GM23338 (cell line): ENCODE data around the gene DCBLD1. TPM values are rescaled to one million over a fixed set of nuclear protein-coding genes. Genes with fewer than 3 reads are reported as not detected.

Experiments used
- ATAC-seq: fragments of 200-7000 bp; cut with Tn5 transposase; 3 replicates; pipeline ENCODE4 v1.9.1; 2020
- DNase-seq: peaks from one replicate; pipeline ENCODE4 v3.0.0-alpha.2; 2015; ENCODE audit warnings: low spot score
- H2AFZ ChIP-seq: fragments of 200-600 bp; sonication (generic); 2 replicates; pipeline ENCODE4 v1.8.0; 2016; ENCODE audit warnings: antibody characterized with exemption, mild to moderate bottlenecking, moderate library complexity
- H3F3A ChIP-seq: fragments of 200-600 bp; sonication (generic); replicated peaks from 2 replicates; pipeline ENCODE4 v1.8.0; 2017; ENCODE audit warnings: antibody characterized with exemption, mixed run types, low read depth
- H3K27ac ChIP-seq: fragments of 200-600 bp; sonication (generic); 2 replicates; pipeline ENCODE4 v1.6.1; 2016; ENCODE audit warnings: low read depth
- H3K27me3 ChIP-seq: fragments of 200-600 bp; sonication (generic); 2 replicates; pipeline ENCODE4 v1.8.0; 2016; ENCODE audit warnings: mild to moderate bottlenecking, mixed run types, moderate library complexity; ENCODE audit not compliant: insufficient read depth
- H3K36me3 ChIP-seq: fragments of 200-600 bp; sonication (generic); 2 replicates; pipeline ENCODE4 v1.8.0; 2016; ENCODE audit warnings: mild to moderate bottlenecking; ENCODE audit not compliant: insufficient read depth
- H3K4me1 ChIP-seq: fragments of 200-600 bp; sonication (generic); 2 replicates; pipeline ENCODE4 v1.8.0; 2016; ENCODE audit warnings: mild to moderate bottlenecking, moderate library complexity; ENCODE audit not compliant: insufficient read depth
- H3K4me2 ChIP-seq: fragments of 200-600 bp; sonication (generic); 2 replicates; pipeline ENCODE4 v1.7.1; 2017; ENCODE audit warnings: mixed run types
- H3K4me3 ChIP-seq: fragments of 200-600 bp; sonication (generic); 2 replicates; pipeline ENCODE4 v1.6.1; 2016; ENCODE audit warnings: mixed run types
- H3K79me2 ChIP-seq: fragments of 200-600 bp; sonication (generic); replicated peaks from 2 replicates; pipeline ENCODE4 v1.8.0; 2017; ENCODE audit warnings: mild to moderate bottlenecking; ENCODE audit not compliant: insufficient read depth
- H3K9me2 ChIP-seq: fragments of 200-600 bp; sonication (generic); 2 replicates; pipeline ENCODE4 v1.8.0; 2017; ENCODE audit not compliant: insufficient read depth
- H4K20me1 ChIP-seq: fragments of 200-600 bp; sonication (generic); replicated peaks from 2 replicates; pipeline ENCODE4 v1.8.0; 2017; ENCODE audit warnings: mild to moderate bottlenecking; ENCODE audit not compliant: insufficient read depth
- H3K27ac Mint-ChIP-seq: 2 replicates; pipeline ENCODE4 v1.8.0; 2020; ENCODE audit warnings: inconsistent platforms, mild to moderate bottlenecking, moderate library complexity, mixed read lengths
- H3K27me3 Mint-ChIP-seq: 3 replicates; pipeline ENCODE4 v1.8.0; 2022; ENCODE audit warnings: low read depth, mild to moderate bottlenecking, moderate library complexity, mixed read lengths, inconsistent platforms; ENCODE audit not compliant: insufficient read depth, poor library complexity
- H3K36me3 Mint-ChIP-seq: 3 replicates; pipeline ENCODE4 v1.8.0; 2021; ENCODE audit warnings: low read depth, mild to moderate bottlenecking, inconsistent platforms, moderate library complexity, mixed read lengths
- H3K4me1 Mint-ChIP-seq: 3 replicates; pipeline ENCODE4 v1.8.0; 2020; ENCODE audit warnings: mild to moderate bottlenecking, inconsistent platforms, mixed read lengths
- H3K4me3 Mint-ChIP-seq: 3 replicates; pipeline ENCODE4 v1.8.0; 2021; ENCODE audit warnings: moderate library complexity, mild to moderate bottlenecking, inconsistent platforms, mixed read lengths
- H3K9me3 Mint-ChIP-seq: 3 replicates; pipeline ENCODE4 v1.8.0; 2020; ENCODE audit warnings: moderate library complexity, mild to moderate bottlenecking, inconsistent platforms, mixed read lengths
- CREB1 ChIP-seq: fragments of 250-450 bp; sonication (Bioruptor Pico); IDR thresholded peaks from 2 replicates; pipeline ENCODE4 v1.5.0; 2020; ENCODE audit warnings: low read depth, mild to moderate bottlenecking, moderate library complexity
- EZH2 ChIP-seq: fragments of 200-600 bp; sonication (generic); IDR thresholded peaks from one replicate; pipeline ENCODE4 v1.8.0; 2017; ENCODE audit warnings: antibody characterized with exemption, mild to moderate bottlenecking, low read depth; ENCODE audit not compliant: unreplicated experiment
- EZH2phosphoT487 ChIP-seq: fragments of 200-600 bp; sonication (generic); IDR thresholded peaks from one replicate; pipeline ENCODE4 v1.8.1; 2018; ENCODE audit warnings: antibody characterized with exemption; ENCODE audit not compliant: unreplicated experiment
- STAT1 ChIP-seq: IDR thresholded peaks from one replicate; pipeline ENCODE4 v1.6.1; 2016; ENCODE audit warnings: antibody characterized with exemption; ENCODE audit not compliant: unreplicated experiment
- ZNF331 ChIP-seq: fragments of 250-450 bp; sonication (Bioruptor Pico); IDR thresholded peaks from 2 replicates; pipeline ENCODE4 v1.5.0; 2020; ENCODE audit warnings: low read depth, mild to moderate bottlenecking, moderate library complexity
- polyA plus RNA-seq: library from polyadenylated mRNA; unstranded; fragments of >200 nt; fragmentation: Nextera tagmentation; extraction: Ambion mirVana; gene quantifications from 2 replicates; pipeline ENCODE4 v1.2.1, GENCODE V29; 2016
- total RNA-seq: library from RNA; depleted of rRNA; stranded (reverse); fragments of >200 nt; shearing (Covaris generic); gene quantifications from 2 replicates; pipeline ENCODE4 v1.2.3, GENCODE V29; 2014
- TF ChIP-seq, protein P1 (sequence below), 2 experiments: fragments of 200-600 bp in 1 of 2; sonication (generic) in 1 of 2; conservative IDR thresholded peaks; 2 replicates each; pipeline versions ENCODE4 v1.5.1 to v1.6.1; 2016 to 2017; ENCODE audit warnings: antibody characterized with exemption in 2 of 2, low read depth in 2 of 2, mild to moderate bottlenecking in 2 of 2, moderate library complexity in 1 of 2
- TF ChIP-seq, protein P2 (sequence below): IDR thresholded peaks from one replicate; pipeline ENCODE4 v1.6.1; 2018; ENCODE audit warnings: antibody characterized with exemption; ENCODE audit not compliant: unreplicated experiment

DCBLD1 gene
- total and polyA plus RNA-seq, 2 experiments from 2014 or later, result 4.2 to 7.6 TPM

DNA sequence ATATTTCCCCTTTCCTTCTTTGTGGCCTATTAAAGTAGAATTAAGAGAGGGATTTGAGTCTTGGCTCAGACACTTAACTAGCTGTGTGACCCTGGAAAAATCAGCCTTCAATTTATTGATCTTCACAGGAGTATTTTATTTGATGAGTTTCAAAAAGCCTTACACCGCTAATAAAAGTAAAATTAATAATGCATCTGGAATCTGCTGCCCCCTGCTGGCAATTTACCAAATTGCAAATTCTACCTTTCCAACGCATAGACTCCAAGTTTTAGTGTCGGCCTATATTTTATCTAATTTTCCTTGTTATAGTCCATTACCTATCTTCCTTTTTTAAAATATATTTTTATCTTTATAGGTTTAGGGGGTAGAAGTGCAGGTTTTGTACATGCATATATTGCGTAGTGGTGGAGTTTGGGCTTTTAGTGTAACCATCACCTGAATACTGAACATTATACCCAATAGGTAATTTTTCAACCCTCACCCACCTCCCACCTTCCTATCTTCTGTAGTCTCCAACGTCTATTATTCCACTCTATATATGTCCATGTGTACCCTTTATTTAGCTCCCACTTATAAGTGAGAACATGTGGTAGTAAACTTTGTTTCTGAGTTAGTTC lies 73.5 kb downstream of the DCBLD1 start:
- no peaks in the 10 kb centered on the region for H3K9me3 Mint-ChIP-seq
- Histone ChIP-seq H3K27me3 (no peaks in the 10 kb centered on the region), H3K27ac (no peak overlapping the region), H4K20me1 (no peaks in the 10 kb centered on the region), H3K9me2 (no peaks in the 10 kb centered on the region), H3K4me1 (peaks cover 1% of the 10 kb centered on the region), H3K79me2 (no peaks in the 10 kb centered on the region), H3F3A (no peaks in the 10 kb centered on the region), H3K4me3 (no peak overlapping the region), H2AFZ (no peak overlapping the region), H3K4me2 (no peak overlapping the region), H3K36me3 (no peaks in the 10 kb centered on the region)
- H3K4me1 Mint-ChIP-seq, result peaks cover 1% of the 10 kb centered on the region; the same call in 1 of the 3 replicates
- H3K4me3 Mint-ChIP-seq, result no peak overlapping the region
- TF ChIP-seq, protein P1, sequence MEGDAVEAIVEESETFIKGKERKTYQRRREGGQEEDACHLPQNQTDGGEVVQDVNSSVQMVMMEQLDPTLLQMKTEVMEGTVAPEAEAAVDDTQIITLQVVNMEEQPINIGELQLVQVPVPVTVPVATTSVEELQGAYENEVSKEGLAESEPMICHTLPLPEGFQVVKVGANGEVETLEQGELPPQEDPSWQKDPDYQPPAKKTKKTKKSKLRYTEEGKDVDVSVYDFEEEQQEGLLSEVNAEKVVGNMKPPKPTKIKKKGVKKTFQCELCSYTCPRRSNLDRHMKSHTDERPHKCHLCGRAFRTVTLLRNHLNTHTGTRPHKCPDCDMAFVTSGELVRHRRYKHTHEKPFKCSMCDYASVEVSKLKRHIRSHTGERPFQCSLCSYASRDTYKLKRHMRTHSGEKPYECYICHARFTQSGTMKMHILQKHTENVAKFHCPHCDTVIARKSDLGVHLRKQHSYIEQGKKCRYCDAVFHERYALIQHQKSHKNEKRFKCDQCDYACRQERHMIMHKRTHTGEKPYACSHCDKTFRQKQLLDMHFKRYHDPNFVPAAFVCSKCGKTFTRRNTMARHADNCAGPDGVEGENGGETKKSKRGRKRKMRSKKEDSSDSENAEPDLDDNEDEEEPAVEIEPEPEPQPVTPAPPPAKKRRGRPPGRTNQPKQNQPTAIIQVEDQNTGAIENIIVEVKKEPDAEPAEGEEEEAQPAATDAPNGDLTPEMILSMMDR (conservative IDR thresholded peaks at IDR 0.05; ENCODE audit: low read depth in 2 of 2), result peak; percentile 71 to 88
- no peak for TF ChIP-seq EZH2phosphoT487
- ATAC-seq, result no peak
- H3K27me3 Mint-ChIP-seq, result no peaks in the 10 kb centered on the region
- peak; percentile 40 for DNase-seq
- H3K36me3 Mint-ChIP-seq, result no peaks in the 10 kb centered on the region
- H3K27ac Mint-ChIP-seq, result no peak overlapping the region

DNA sequence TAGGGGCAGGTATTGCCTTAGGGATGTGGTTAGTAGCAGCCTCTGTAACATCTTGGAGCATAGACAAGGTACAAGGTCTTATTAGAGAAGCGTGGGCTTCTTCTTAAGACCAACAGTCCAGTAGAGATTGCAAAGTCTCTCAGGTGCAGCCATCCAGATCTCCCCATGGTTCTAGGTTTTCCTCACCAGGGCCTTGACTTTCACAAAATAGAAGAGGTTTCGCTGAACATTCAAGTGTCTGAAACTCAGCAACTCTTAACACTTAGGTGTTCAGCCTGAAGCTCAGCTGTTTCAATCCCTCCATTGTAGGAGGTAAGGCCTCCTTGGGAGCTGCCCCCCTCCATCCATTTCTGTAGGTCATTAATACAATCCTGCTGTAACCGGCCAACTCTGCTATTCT lies 75.5 kb downstream of the DCBLD1 start:
- Histone ChIP-seq H2AFZ (no peak overlapping the region), H3K4me2 (no peak overlapping the region), H3K79me2 (no peaks in the 10 kb centered on the region), H3K27ac (no peak overlapping the region), H3K4me3 (no peak overlapping the region), H3K27me3 (no peaks in the 10 kb centered on the region), H3F3A (no peaks in the 10 kb centered on the region), H3K4me1 (no peaks in the 10 kb centered on the region), H4K20me1 (no peaks in the 10 kb centered on the region), H3K36me3 (no peaks in the 10 kb centered on the region), H3K9me2 (no peaks in the 10 kb centered on the region)
- Mint-ChIP-seq H3K36me3 (peaks cover under 1% of the 10 kb centered on the region; the same call in 2 of the 3 replicates), H3K9me3 (no peaks in the 10 kb centered on the region), H3K4me3 (no peak overlapping the region), H3K27ac (no peak overlapping the region; the same call in 1 of the 2 replicates), H3K4me1 (no peaks in the 10 kb centered on the region), H3K27me3 (no peaks in the 10 kb centered on the region)
- ATAC-seq (no peak), DNase-seq (no peak)
- TF ChIP-seq STAT1, result no peak
- no peak for TF ChIP-seq EZH2phosphoT487
- no peak for TF ChIP-seq CREB1
- no peak for TF ChIP-seq EZH2
- no peak for TF ChIP-seq ZNF331 (CRISPR knock-in tag)
- TF ChIP-seq, protein P2, sequence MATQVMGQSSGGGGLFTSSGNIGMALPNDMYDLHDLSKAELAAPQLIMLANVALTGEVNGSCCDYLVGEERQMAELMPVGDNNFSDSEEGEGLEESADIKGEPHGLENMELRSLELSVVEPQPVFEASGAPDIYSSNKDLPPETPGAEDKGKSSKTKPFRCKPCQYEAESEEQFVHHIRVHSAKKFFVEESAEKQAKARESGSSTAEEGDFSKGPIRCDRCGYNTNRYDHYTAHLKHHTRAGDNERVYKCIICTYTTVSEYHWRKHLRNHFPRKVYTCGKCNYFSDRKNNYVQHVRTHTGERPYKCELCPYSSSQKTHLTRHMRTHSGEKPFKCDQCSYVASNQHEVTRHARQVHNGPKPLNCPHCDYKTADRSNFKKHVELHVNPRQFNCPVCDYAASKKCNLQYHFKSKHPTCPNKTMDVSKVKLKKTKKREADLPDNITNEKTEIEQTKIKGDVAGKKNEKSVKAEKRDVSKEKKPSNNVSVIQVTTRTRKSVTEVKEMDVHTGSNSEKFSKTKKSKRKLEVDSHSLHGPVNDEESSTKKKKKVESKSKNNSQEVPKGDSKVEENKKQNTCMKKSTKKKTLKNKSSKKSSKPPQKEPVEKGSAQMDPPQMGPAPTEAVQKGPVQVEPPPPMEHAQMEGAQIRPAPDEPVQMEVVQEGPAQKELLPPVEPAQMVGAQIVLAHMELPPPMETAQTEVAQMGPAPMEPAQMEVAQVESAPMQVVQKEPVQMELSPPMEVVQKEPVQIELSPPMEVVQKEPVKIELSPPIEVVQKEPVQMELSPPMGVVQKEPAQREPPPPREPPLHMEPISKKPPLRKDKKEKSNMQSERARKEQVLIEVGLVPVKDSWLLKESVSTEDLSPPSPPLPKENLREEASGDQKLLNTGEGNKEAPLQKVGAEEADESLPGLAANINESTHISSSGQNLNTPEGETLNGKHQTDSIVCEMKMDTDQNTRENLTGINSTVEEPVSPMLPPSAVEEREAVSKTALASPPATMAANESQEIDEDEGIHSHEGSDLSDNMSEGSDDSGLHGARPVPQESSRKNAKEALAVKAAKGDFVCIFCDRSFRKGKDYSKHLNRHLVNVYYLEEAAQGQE, result no peak
- TF ChIP-seq, protein P1 (conservative IDR thresholded peaks at IDR 0.05; ENCODE audit: low read depth in 2 of 2), result no peak
